Measurements from ENCODE around the gene OR2T6. TPM values are rescaled to one million over a fixed set of nuclear protein-coding genes. Genes with fewer than 3 reads are reported as not detected.
"Not testable (repeated sequence)": the region's sequence is repeated elsewhere in the genome, so short reads cannot be mapped to it uniquely, and the experiment has no call there.

The OR2T6 gene
- total RNA-seq, 4 donors from 2014 or later = not detected

GRCh38 chr1:248416226-248416625, 40.7 kb downstream of the OR2T6 start:
- Histone ChIP-seq H3K4me1 (no peaks in the 10 kb centered on the region), H3K27me3 (no peaks in the 10 kb centered on the region), H3K36me3 (no peaks in the 10 kb centered on the region), H3K9me3 (no peaks in the 10 kb centered on the region), H3K27ac (no peak overlapping the region), H3K4me3 (replicated peaks in 1 of 3) (no peak overlapping the region)
- WGBS, 2 donors = 52 to 68% methylated on average over 3 of the region's 3 CpGs
- intact Hi-C loops (cut with DNase I) = no loop called here
- DNase-seq = no peak
- TF ChIP-seq, protein P1, sequence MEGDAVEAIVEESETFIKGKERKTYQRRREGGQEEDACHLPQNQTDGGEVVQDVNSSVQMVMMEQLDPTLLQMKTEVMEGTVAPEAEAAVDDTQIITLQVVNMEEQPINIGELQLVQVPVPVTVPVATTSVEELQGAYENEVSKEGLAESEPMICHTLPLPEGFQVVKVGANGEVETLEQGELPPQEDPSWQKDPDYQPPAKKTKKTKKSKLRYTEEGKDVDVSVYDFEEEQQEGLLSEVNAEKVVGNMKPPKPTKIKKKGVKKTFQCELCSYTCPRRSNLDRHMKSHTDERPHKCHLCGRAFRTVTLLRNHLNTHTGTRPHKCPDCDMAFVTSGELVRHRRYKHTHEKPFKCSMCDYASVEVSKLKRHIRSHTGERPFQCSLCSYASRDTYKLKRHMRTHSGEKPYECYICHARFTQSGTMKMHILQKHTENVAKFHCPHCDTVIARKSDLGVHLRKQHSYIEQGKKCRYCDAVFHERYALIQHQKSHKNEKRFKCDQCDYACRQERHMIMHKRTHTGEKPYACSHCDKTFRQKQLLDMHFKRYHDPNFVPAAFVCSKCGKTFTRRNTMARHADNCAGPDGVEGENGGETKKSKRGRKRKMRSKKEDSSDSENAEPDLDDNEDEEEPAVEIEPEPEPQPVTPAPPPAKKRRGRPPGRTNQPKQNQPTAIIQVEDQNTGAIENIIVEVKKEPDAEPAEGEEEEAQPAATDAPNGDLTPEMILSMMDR (IDR thresholded peaks at IDR 0.05) = no peak
- TF ChIP-seq POLR2A (IDR thresholded peaks at IDR 0.05) = no peak

- DNase-seq = no peak
- H3K27me3 ChIP-seq = no peaks in the 10 kb centered on the region
- intact Hi-C loops (cut with DNase I) = no loop called here
- no peaks in the 10 kb centered on the region for H3K36me3 ChIP-seq
- no peak overlapping the region for H3K27ac ChIP-seq
- no peaks in the 10 kb centered on the region for H3K9me3 ChIP-seq
- TF ChIP-seq, protein P1 (IDR thresholded peaks at IDR 0.05) = no peak
- TF ChIP-seq POLR2A (IDR thresholded peaks at IDR 0.05) = no peak
- H3K4me3 ChIP-seq (replicated peaks in 1 of 3) = no peak overlapping the region
- 67 to 74% methylated on average over 2 of the region's 2 CpGs for WGBS, 2 donors
- H3K4me1 ChIP-seq = no peaks in the 10 kb centered on the region
These were observed 42.3 kb downstream of the OR2T6 start for GRCh38 chr1:248417854-248418253.

GRCh38 chr1:248421384-248421783, 45.8 kb downstream of the OR2T6 start:
- WGBS, 2 donors = 20 to 37% methylated on average over 1 of the region's 1 CpG
- no peak for DNase-seq
- intact Hi-C loops (cut with DNase I) = no loop called here
- Histone ChIP-seq H3K4me1 (no peaks in the 10 kb centered on the region), H3K4me3 (replicated peaks in 1 of 3) (no peak overlapping the region), H3K9me3 (no peaks in the 10 kb centered on the region), H3K27ac (no peak overlapping the region), H3K36me3 (no peaks in the 10 kb centered on the region), H3K27me3 (no peaks in the 10 kb centered on the region)
- TF ChIP-seq POLR2A (IDR thresholded peaks at IDR 0.05) = no peak
- TF ChIP-seq, protein P1 (IDR thresholded peaks at IDR 0.05) = no peak

GRCh38 chr1:248427526-248428191, 52.1 kb downstream of the OR2T6 start:
- H3K36me3 ChIP-seq; H3K27ac ChIP-seq; H3K4me3 ChIP-seq (replicated peaks in 1 of 3); H3K27me3 ChIP-seq; H3K9me3 ChIP-seq; DNase-seq; intact Hi-C loops (cut with DNase I); H3K4me1 ChIP-seq: not testable (repeated sequence)
- WGBS, 2 donors = 68 to 75% methylated on average over 3 of the region's 3 CpGs

DNA sequence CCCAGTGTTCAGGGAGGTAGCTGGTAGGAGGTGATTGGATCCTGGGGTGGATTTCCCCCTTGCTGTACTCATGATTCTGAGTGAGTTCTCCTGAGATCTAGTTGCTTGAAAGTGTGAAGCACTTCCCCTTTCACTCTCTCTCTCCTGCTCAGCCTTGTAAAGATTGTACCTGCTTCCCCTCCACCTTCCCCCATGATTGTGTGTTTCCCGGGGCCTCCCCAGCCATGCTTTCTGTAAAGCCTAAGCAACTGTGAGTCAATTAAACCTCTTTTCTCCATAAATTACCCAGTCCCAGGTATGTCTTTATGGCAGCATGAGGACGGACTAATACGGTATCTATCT, 52.6 kb downstream of the OR2T6 start:
- DNase-seq; H3K4me1 ChIP-seq; H3K36me3 ChIP-seq; H3K9me3 ChIP-seq; H3K27ac ChIP-seq; H3K27me3 ChIP-seq; H3K4me3 ChIP-seq (replicated peaks in 1 of 3); intact Hi-C loops (cut with DNase I): not testable (repeated sequence)
- 75 to 88% methylated on average over 3 of the region's 3 CpGs for WGBS, 2 donors

GRCh38 chr1:248431683-248432082, 56.1 kb downstream of the OR2T6 start:
- H3K27me3 ChIP-seq; H3K9me3 ChIP-seq; H3K36me3 ChIP-seq; H3K4me3 ChIP-seq (replicated peaks in 1 of 3); intact Hi-C loops (cut with DNase I); H3K27ac ChIP-seq; H3K4me1 ChIP-seq; DNase-seq: not testable (repeated sequence)
- 68 to 70% methylated on average over 8 to 11 of the region's 11 CpGs for WGBS, 2 donors

DNA sequence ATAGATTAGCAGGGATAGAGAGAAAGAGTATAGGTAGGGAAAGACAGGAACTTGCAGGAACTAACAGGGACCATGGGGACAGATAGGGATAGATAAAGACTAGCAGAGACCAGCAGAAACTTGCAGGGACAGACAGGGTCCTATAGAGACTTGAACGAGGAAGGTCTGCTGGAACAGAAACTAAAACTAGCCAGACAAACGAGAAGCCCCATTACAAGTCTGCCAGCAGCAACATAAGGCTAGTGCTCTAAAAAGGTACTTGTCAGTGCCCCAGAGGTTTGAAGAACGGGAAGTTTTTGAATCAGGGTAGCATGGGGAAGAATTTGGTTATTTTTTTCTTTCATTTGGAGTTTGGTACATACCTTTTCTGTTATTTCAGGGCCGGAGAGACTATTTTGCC, 56.7 kb downstream of the OR2T6 start:
- intact Hi-C loops (cut with DNase I); H3K9me3 ChIP-seq; H3K27ac ChIP-seq; DNase-seq; H3K36me3 ChIP-seq; H3K4me1 ChIP-seq; H3K4me3 ChIP-seq (replicated peaks in 1 of 3); H3K27me3 ChIP-seq: not testable (repeated sequence)
- 54 to 58% methylated on average over 4 of the region's 4 CpGs for WGBS, 2 donors

DNA sequence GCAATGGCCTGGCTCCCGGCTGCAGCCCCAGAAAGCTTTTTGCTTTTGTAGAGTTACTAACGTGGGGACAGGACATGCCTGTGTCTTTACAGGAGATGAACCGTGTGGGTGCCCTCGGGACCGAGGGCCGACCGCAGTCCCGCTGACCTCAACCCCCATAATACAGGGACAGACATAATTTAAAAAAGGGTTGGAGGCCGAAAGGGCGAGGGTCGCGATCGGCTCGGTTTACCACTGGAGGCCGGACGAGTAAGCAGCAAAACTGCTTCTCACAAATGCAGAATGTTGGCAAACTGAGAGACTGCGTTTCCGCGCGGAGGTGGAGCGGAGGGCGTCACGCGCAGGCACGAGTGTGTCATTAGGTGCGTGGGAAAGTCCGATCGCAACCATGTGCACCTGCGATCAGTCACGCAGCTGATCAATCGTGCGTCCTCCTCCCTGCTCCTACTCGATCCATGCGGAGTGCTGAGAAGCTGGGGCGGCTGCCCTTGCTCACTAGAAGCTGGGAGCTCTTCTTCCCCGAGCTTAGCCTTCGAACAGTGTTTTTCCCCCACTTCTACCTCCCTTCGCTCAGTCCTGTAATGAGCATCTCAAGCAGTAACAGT, 58.4 kb downstream of the OR2T6 start:
- 89 to 94% methylated on average over 35 to 38 of the region's 38 CpGs for WGBS, 2 donors
- H3K4me1 ChIP-seq; intact Hi-C loops (cut with DNase I); H3K9me3 ChIP-seq; H3K27me3 ChIP-seq; H3K36me3 ChIP-seq; DNase-seq; H3K4me3 ChIP-seq (replicated peaks in 1 of 3); H3K27ac ChIP-seq: not testable (repeated sequence)

- H3K36me3 ChIP-seq; H3K27ac ChIP-seq; H3K27me3 ChIP-seq; H3K4me3 ChIP-seq (replicated peaks in 1 of 3); intact Hi-C loops (cut with DNase I); DNase-seq; H3K4me1 ChIP-seq; H3K9me3 ChIP-seq: not testable (repeated sequence)
- 67 to 84% methylated on average over 6 of the region's 6 CpGs for WGBS, 2 donors
These were observed 59.4 kb downstream of the OR2T6 start for GRCh38 chr1:248434913-248435312.

DNA sequence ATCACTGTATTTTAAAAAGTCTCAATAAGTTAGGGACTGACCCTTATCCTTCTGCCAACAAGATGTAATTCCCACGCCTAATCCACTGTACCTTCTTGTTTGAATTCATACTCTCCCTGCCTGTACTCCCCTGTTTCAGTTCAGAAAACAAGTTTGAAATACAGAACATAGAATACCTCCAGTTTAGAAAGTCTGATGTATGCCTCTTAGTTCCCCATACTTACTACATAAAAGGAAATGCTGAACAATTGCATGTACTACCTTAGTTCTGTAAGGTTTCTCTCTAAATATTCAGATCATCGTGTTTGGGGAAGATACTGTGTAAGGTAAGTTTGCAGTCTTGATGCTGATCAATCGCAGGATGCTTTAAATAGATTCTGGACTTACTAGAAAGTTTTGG, 60.8 kb downstream of the OR2T6 start:
- not testable (repeated sequence) for H3K27ac ChIP-seq

More for the DNA sequence above, 60.8 kb downstream of the OR2T6 start:
- intact Hi-C loops (cut with DNase I); H3K27me3 ChIP-seq; H3K36me3 ChIP-seq; H3K9me3 ChIP-seq; H3K4me1 ChIP-seq; DNase-seq; H3K4me3 ChIP-seq (replicated peaks in 1 of 3): not testable (repeated sequence)
- 71 to 90% methylated on average over 3 of the region's 3 CpGs for WGBS, 2 donors

Measured in thyroid gland (tissue), 4 donors.